Measurements from ENCODE around the gene WDR31.
"Not testable (repeated sequence)": the region's sequence is repeated elsewhere in the genome, so short reads cannot be mapped to it uniquely, and the experiment has no call there.

WDR31 gene

GRCh38 chr9:113340011-113340699, at the start of gene WDR31:
Gene WDR31, minus strand, starts transcription at chr9:113340275. Its CDS starts 8,253 bp downstream, at chr9:113332022.
- peak; percentile 76 for DNase-seq

GRCh38 chr9:113389451-113389850, 49.4 kb upstream of the WDR31 start:
- DNase-seq: no peak

DNA sequence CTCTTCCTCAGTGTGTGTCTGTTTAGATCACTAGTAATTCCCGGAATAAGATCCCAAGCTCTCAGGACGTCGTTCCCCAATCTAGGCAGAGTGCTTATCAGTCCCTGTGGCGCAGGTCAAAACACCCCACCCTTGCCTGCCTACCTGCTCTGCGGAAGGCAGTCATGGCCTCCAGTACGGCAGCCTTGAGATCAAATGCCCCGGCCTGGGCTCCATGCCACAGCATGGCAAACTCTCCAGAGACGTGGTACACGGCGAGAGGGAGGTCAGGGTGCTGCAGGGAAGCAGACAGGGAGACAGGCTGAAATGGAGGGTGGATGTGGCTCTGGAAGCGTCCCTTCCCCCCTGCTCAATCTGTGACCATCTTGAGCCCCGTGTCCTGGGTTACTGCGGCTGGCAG, 48.8 kb upstream of the WDR31 start:
- no peak for DNase-seq

GRCh38 chr9:113387560-113388230, 47.6 kb upstream of the WDR31 start:
- DNase-seq: no peak

GRCh38 chr9:113386571-113387393, 46.7 kb upstream of the WDR31 start:
- no peak for DNase-seq

GRCh38 chr9:113381909-113382411, 41.9 kb upstream of the WDR31 start:
- no peak for DNase-seq

DNA sequence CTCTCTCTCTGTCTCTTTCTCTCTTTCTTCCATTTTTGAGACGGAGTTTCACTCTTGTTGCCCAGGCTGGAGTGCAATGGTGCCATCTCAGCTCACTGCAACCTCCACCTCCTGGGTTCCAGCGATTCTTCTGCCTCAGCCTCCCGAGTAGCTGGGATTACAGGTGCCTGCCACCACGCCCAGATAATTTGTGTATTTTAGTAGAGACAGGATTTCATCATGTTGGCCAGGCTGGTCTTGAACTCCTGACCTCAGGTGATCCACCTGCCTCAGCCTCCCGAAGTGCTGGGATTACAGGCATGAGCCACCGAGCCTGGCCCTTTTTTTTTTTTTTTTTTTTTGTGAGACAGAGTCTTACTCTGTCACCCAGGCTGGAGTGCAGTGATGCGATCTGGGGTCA, 41.4 kb upstream of the WDR31 start:
- not testable (repeated sequence) for DNase-seq

DNA sequence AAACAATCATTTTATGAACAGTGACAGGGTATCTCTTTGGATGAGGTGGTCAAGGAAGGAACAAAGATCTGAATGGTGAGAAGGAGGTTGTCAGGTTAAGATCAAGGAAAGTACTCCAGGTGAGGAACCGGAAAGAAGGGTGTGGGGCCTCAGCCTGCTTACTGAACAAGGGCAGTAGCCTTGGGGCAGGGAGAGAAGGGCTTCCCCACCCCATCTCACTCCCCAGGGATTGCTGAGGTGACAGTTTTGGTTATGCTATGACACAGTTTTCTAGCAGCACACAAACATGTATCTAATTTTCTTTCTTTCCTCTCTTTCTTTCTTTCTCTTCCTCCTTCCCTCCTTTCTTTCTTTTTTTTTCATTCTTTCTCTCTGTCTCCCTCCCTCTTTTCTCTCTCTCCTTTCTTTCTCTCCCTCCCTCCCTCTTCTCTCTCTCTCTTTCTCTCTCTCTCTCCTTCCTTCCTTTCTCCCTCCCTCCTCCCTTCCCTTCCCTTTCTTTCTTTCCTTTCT, 40.8 kb upstream of the WDR31 start:
- DNase-seq: no peak

DNA sequence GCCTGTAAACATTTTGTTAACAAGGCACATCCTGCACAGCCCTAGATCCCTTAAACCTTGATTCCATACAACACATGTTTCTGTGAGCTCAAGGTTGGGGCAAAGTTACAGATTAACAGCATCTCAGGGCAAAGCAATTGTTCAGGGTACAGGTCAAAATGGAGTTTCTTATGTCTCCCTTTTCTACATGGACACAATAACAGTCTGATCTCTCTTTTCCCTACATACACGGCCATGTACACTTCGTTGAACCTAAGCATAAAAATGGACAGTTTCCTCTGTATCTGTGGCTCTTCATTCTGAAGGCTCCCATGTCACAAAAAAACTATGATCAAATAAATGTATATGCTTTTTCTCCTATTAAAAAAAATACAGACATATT, 39.7 kb upstream of the WDR31 start:
- not testable (repeated sequence) for DNase-seq

DNA sequence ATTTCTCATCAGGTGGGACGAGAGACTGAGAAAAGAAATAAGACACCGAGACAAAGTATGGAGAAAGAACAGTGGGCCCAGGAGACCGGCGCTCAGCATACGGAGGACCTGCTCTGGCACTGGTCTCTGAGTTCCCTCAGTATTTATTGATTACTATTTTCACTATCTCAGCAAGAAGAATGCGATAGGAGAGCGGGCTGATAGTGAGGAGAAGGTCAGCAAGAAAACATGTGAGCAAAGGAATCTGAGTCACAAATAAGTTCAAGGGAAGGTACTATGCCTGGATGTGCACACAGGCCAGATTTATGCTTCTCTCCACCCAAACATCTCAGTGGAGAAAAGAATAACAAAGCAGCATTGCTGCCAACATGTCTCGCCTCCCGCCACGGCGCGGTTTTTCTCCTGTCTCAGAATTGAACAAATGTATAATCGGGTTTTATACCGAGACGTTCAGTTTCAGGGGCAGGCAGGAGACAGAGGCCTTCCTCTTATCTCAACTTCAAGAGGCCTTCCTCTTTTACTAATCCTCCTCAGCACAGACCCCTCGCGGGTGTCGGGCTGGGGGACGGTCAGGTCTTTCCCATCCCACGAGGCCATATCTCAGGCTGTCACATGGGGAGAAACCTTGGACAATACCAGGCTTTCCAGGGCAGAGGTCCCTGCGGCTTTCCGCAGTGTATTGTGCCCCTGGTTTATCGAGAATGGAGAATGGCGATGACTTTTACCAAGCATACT, 39.2 kb upstream of the WDR31 start:
- not testable (repeated sequence) for DNase-seq

DNA sequence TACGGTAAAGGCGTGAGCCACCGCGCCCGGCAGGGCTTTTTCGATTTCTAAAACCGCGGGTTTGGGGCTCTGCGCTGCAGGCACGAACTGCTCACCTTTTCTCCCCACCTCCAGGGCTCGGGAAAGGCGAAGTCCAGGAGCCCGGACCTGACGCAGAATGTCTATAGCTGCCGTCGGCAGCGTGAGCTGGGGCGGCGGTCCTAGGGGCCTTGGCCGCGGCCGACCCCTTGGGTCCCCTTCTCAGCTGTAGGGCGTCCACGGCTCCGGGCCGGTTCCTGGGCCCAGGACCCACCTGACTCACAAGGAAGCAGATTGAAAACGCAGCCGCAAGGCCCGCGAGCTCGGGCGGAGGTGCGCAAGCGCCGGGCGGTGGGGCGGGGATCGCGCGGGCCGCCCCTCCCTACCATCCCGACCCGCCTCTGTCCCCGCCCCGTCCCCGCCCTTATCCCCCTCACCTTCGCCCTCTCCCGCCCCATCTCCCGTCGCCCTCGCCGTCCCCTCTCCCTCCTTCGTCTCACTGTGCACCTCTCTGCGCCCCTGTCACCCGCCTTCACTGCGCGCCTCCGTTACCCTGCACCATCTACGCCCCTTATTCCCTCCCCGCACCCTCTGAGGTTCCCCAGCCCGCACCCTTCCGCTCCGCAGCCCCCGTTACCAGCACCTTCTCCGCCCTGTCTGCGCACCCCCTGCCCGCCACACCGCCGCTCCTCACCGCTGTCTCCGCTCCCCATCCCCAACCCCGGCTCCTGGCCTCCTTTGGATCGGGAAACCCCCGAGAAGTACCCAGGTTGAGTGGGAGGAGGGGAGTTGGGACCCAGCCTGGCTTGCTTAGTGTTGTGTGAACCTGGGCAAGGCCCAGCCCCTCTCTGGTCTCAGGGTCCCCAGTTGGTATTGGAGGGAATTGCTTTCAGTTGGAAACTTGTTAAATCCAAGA, 36.8 kb upstream of the WDR31 start, which contains the start of gene HDHD3:
HDHD3 (minus strand) TSS at position 353 of the 934 bp plus-strand sequence. CDS start 2,632 bp downstream, outside the sequence.
- peak; percentile 76 for DNase-seq

DNA sequence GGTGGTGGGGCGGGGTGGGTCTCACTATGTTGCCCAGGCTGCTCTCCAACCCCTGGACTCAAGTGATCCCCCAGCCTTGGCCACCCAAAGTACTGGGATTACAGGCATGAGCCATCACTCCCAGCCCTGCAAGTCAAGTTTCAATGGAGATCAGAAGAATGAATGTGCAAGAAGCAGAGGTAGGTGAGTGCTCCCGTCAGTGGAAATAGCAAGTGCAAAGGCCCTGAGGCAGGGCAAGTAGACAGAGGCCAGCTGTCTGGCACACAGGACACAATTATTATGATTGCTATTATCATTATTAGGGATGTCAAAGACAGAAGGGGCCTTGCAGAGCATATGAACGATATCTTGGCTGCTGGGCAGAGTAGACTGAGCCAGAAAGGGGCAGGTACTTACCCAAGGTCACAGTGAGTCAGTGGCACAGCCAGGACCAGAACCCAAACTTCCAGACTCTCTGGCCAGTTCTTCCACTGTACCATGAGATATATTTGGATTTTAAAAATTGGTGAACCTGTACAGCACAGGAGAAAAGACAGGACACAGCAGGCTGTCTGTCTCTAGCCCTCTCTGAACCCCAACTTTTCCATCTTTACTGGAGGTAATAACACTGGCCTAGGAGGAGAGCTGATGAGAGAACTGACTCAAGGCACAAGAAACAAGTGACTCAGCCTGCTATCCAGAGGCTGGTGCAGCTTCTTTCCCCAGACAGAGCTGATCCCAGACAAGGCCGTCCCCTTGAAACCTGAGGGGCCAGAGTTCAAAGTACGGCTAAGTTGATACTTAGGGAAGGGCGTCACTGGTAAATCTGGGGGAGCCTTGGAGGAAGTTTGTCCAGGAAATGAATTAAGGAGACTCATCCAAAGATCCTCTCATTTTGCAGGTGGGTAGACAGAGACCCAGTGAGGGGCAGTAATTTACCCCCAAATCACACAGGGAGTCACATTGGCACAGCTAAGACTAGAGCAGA, 35.3 kb upstream of the WDR31 start:
- DNase-seq: no peak

DNA sequence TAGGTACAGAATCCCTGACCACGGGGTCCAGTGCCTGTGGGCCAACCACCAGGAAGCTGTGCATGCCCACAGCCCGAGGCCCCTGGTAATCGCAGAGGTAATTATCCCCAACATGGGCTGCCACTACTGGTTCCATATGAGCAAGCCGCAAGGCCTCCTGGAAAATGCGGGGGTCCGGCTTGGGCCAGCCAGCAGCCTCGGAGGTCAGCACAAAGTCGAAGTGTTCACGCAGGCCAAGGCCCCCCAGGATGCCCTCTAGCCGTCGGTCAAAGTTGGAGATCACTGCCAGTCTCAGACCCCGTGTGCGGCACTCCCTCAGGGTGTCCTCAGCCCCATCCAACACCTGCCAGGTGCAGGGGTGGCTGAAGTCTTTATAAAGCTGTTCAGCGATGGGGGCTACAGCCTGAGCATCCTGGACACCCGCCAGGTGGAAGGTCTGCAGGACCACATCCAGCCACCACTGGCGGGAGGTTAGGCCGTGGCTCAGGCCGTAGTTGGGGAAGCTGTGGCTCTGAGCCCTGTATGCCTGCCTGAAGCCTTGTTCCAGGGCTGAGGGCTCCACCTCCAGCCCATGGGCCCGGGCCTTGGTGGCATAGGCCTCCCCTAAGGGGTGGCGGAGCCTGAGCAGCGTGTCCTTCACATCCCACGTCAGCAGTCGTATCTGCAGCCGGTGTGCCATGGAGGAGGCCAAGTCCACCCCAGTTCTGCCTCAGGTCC, 33.8 kb upstream of the WDR31 start:
- DNase-seq: no peak

DNA sequence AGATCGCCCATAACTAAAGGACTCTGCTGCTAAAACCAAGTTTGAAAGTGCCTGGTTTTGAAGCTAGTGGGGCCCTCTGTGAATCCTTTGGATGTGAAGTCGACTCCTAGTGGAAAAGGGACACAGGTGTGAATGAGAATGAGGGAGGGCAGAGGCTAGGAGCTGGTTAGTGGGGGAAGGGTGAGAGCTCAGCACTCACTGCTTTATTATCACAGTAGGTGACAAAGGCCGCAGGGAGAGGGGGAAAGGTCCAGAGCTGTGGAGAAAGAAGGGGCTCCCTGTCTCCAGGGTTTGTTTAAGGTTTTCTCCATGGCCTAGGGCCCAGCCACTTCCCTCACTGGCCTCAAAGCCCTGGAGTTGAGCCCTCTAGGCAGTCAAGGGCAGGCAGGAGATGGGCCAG, 33.2 kb upstream of the WDR31 start:
- DNase-seq: no peak

DNA sequence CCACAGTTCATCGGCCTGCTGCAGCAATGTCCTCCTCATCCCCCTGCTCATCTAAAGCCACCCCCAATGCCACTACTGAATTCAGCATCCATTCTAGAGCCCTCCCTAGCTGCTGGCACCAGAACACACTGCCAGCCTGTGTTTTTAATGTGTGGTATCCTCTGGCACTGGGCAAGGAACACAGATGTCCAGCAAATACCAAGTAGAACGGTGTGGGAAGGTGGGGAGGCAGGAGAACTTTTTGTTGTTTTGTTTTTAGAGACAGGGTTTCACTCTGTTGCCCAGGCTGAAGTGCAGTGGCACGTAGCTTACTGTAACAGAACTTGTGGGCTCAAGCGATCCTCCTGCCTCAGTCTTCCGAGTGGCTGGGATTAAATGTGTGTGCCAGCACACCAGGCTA, 32.0 kb upstream of the WDR31 start:
- DNase-seq: no peak

DNA sequence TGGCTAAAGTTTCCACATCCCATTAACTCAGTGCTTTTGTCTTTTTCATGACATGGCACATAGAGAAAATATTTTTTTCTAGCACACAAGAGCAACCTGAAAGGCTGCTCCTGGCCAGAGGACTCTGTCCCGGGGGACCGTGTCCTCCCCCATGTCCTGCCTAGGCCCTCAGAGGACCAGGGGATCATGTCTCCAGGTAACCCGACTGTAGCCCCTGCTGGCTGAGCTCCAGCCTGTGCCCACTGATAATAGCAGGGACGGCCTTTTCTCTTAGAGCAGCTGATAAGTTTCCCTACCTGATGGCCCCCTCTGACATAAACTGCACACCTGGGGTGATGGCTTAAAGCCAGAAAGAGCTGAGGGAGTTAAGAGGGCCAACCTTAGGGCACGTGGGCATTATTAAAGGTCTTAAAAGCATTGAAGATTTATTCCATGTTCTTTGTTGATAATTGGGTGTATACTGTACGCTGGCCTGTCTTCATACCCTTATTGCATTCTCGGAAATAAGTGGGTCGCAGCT, 30.8 kb upstream of the WDR31 start:
- DNase-seq: no peak

DNA sequence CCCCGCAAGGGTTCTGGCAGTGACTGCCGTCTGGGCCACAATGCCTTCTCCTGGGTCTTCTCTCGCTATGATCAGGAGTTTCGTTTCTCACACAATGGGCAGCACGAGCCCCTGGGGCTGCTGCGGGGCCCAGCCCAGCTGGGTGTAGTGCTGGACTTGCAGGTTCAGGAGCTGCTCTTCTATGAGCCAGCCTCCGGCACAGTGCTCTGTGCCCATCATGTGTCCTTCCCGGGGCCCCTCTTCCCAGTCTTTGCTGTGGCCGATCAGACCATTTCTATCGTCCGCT, 29.7 kb upstream of the WDR31 start:
- no peak for DNase-seq

- DNase-seq: no peak
Measured at GRCh38 chr9:113368982-113369854, 29.1 kb upstream of the WDR31 start.

Measured in inflammatory macrophage treated with lipopolysaccharide for 4 hours (primary cell).